Stimulated activated effector memory CD8-positive, alpha-beta T cell treated with anti-CD3 and anti-CD28 coated beads, Interleukin-12 subunit alpha, Interleukin-12 subunit beta, amount 100 ng/mL, for 72 hours (primary cell): ENCODE measurements around the gene PIGO.

Experiments used
- ATAC-seq: fragments of 150-1000 bp; cut with Tn5 transposase; 2 replicates; pipeline ENCODE4 v1.10.0; 2021
- DNase-seq, 2 donors: peaks; one replicate each; pipeline ENCODE4 v3.0.0; 2021 to 2022; ENCODE audit warnings: low spot score in 2 of 2
- H3K27ac Mint-ChIP-seq: one replicate; pipeline ENCODE4 v1.8.0; 2022; ENCODE audit warnings: mild to moderate bottlenecking, mixed read lengths
- H3K36me3 Mint-ChIP-seq: one replicate; pipeline ENCODE4 v1.8.0; 2022; ENCODE audit warnings: mild to moderate bottlenecking, mixed read lengths
- H3K4me1 Mint-ChIP-seq: one replicate; pipeline ENCODE4 v1.8.0; 2022; ENCODE audit warnings: mixed read lengths
- H3K4me3 Mint-ChIP-seq: one replicate; pipeline ENCODE4 v1.8.0; 2022; ENCODE audit warnings: mild to moderate bottlenecking, mixed read lengths
- H3K9me3 Mint-ChIP-seq: one replicate; pipeline ENCODE4 v1.8.0; 2022; ENCODE audit warnings: mixed read lengths

Gene PIGO

GRCh38 chr9:35069020-35069419 lies 27.4 kb downstream of the PIGO start:
- Mint-ChIP-seq H3K4me3 (peak overlapping the region; percentile 88), H3K27ac (peak overlapping the region; percentile 14), H3K4me1 (peaks cover 61% of the 10 kb centered on the region), H3K36me3 (peaks cover 95% of the 10 kb centered on the region), H3K9me3 (no peaks in the 10 kb centered on the region)
- DNase-seq = no peak
- no peak for ATAC-seq

- Mint-ChIP-seq H3K4me3 (no peak overlapping the region), H3K36me3 (peaks cover 98% of the 10 kb centered on the region), H3K4me1 (peaks cover 50% of the 10 kb centered on the region), H3K27ac (peak overlapping the region; percentile 10), H3K9me3 (no peaks in the 10 kb centered on the region)
- ATAC-seq (no peak), DNase-seq (no peak)
Measured at GRCh38 chr9:35067056-35067455, 29.3 kb downstream of the PIGO start.

- ATAC-seq (no peak), DNase-seq (no peak)
- H3K4me3 Mint-ChIP-seq = no peak overlapping the region
- peaks cover 14% of the 10 kb centered on the region for H3K4me1 Mint-ChIP-seq
- H3K27ac Mint-ChIP-seq = peak overlapping the region; percentile 45
- H3K9me3 Mint-ChIP-seq = no peaks in the 10 kb centered on the region
- peaks cover 100% of the 10 kb centered on the region for H3K36me3 Mint-ChIP-seq
Measured at GRCh38 chr9:35060548-35061207, 35.7 kb downstream of the PIGO start.

- no peak overlapping the region for H3K27ac Mint-ChIP-seq
- ATAC-seq = no peak
- H3K4me3 Mint-ChIP-seq = no peak overlapping the region
- H3K4me1 Mint-ChIP-seq = peaks cover 14% of the 10 kb centered on the region
- DNase-seq = no peak
- H3K9me3 Mint-ChIP-seq = no peaks in the 10 kb centered on the region
- peaks cover 100% of the 10 kb centered on the region for H3K36me3 Mint-ChIP-seq
Measured at GRCh38 chr9:35059438-35059837, 37.0 kb downstream of the PIGO start.

DNA sequence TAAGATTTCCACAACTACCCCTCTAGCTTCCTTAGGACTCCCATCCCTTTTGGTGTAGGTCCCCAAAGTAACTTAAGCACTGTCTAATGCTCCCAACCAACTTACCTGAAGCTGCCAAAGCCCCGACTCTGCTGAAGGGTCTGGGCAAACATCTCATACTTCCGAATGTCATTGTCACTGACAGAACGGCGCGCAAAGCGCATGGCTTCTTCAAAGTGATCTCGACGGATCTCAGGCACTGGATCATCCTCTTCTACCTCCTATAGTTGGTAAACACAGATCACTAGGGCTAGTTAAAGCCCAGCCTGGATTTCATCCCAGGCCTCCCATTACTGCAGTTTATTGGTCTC lies 39.1 kb downstream of the PIGO start:
- DNase-seq (no peak), ATAC-seq (no peak)
- Mint-ChIP-seq H3K27ac (peak overlapping the region; percentile 33), H3K4me3 (no peak overlapping the region), H3K36me3 (peaks cover 100% of the 10 kb centered on the region), H3K9me3 (no peaks in the 10 kb centered on the region), H3K4me1 (peaks cover 10% of the 10 kb centered on the region)

GRCh38 chr9:35056571-35057270 lies 39.7 kb downstream of the PIGO start:
- Mint-ChIP-seq H3K36me3 (peaks cover 100% of the 10 kb centered on the region), H3K27ac (peak overlapping the region; percentile 33), H3K4me1 (peaks cover 9% of the 10 kb centered on the region), H3K9me3 (no peaks in the 10 kb centered on the region), H3K4me3 (no peak overlapping the region)
- ATAC-seq (no peak), DNase-seq (no peak)

DNA sequence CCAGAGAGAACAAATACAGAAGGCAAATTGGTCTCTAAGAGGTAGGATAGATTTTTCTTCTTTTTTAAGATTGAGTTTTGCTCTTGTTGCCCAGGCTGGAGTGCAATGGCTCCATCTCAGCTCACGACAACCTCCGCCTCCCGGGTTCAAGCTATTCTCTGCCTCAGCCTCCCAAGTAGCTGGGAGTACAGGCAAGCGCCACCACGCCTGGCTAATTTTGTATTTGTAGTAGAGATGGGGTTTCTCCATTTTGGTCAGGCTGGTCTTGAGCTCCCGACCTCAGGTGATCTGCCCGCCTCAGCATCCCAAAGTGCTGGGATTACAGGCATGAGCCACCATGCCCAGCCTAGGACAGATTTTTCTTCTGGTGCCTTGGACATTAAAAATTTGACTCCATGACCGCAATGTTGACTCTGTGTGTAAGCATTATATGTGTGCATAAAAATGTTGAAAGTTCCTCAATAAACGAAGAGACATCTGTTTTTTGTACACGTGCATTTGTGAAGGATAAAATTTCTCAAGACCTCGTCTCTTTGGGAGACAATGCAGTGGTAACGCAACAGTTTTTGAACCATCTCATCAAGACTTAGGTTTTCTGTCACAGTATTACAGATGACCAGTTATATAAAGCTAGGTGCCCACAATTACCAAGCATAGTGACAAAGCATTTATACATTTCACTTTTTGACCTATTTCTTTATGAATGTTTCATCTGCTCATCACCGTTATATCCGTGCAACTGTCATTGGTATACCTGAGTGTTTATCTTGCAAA lies 41.3 kb downstream of the PIGO start:
- no peaks in the 10 kb centered on the region for H3K9me3 Mint-ChIP-seq
- H3K4me1 Mint-ChIP-seq = peaks cover 15% of the 10 kb centered on the region
- H3K36me3 Mint-ChIP-seq = peaks cover 100% of the 10 kb centered on the region
- peak overlapping the region; percentile 18 for H3K27ac Mint-ChIP-seq
- DNase-seq = no peak
- no peak for ATAC-seq
- H3K4me3 Mint-ChIP-seq = no peak overlapping the region

- Mint-ChIP-seq H3K36me3 (peaks cover 100% of the 10 kb centered on the region), H3K9me3 (no peaks in the 10 kb centered on the region), H3K4me1 (peaks cover 13% of the 10 kb centered on the region), H3K4me3 (no peak overlapping the region), H3K27ac (peak overlapping the region; percentile 29)
- DNase-seq = no peak
- no peak for ATAC-seq
Measured at GRCh38 chr9:35054185-35054835, 42.1 kb downstream of the PIGO start.

- Mint-ChIP-seq H3K9me3 (no peaks in the 10 kb centered on the region), H3K36me3 (peaks cover 99% of the 10 kb centered on the region), H3K27ac (peak overlapping the region; percentile 7), H3K4me1 (peaks cover 6% of the 10 kb centered on the region), H3K4me3 (no peak overlapping the region)
- peak; percentile 17 to 69 for DNase-seq
- peak; percentile 65 for ATAC-seq
Measured at GRCh38 chr9:35051069-35051967, 45.1 kb downstream of the PIGO start.

DNA sequence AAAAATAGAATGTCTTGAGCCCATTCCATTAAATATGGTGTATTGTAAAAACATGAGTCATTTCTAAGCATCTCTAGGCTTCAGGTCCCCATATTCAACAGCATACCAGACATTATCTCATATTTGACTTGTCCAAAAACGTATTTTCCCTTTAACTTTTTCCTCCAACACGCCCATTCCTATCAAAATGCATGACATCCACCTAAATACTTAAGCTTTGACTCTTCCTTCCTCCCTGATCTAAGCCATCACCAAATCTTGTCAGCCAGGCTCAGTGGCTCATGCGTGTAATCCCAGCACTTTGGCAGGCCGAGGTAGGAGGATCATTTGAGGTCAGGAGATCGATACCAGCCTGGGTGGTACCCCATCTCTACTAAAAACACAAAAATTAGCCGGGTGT lies 47.9 kb downstream of the PIGO start:
- Mint-ChIP-seq H3K9me3 (no peaks in the 10 kb centered on the region), H3K36me3 (peaks cover 90% of the 10 kb centered on the region), H3K27ac (no peak overlapping the region), H3K4me3 (no peak overlapping the region), H3K4me1 (peaks cover 11% of the 10 kb centered on the region)
- ATAC-seq (no peak), DNase-seq (no peak)

DNA sequence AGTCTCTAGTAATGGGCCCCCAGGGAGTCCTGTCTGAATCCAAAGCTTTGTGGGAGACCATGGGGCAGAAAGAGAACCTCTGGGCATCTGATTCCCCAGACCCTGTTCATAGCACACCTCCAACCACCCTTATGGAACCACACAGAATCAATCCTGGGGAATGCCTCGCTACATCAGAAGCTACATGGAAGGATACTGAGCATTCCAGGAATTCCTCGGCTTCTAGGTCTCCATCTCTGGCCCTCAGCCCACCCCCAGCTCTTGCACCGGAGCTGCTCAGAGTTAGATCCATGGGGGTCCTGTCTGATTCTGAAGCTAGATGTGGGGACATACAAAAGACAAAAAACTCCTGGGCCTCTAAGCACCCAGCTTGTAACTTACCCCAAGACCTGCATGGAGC lies 52.3 kb downstream of the PIGO start:
- Mint-ChIP-seq H3K4me3 (no peak overlapping the region), H3K27ac (no peak overlapping the region), H3K4me1 (peaks cover 6% of the 10 kb centered on the region), H3K9me3 (no peaks in the 10 kb centered on the region), H3K36me3 (peaks cover 45% of the 10 kb centered on the region)
- ATAC-seq (no peak), DNase-seq (no peak)

DNA sequence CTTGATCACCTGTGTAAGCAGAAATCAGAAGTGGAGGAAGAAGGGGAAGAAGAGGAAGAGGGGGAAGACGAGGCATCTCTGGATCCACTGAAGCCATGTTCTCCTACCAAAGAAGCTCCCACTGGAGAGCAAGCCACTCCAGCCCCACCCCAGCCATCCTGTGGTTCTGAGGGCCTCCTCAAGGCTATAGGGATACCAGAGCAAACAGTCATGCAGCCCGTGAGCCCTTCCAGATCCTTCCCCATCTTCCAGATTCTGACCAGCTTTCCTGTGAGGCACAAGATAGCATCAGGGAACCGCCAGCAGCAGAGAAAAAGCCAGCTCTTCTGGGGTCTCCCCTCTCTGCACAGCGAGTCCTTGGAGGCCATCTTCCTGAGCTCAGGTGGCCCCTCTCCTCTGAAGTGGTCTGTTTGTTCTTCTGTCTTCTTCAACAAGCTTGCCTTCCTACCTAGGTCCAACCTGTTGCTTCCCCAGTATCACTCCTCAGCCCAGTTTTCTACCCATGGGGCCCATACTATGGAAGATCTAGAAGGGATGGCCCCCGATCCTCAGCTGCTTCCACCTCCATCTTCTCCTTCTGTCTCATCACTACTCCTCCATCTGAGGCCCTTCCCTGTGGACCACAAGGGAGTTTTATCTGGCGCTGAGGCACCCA lies 53.4 kb downstream of the PIGO start:
- Mint-ChIP-seq H3K4me3 (no peak overlapping the region), H3K9me3 (no peaks in the 10 kb centered on the region), H3K27ac (no peak overlapping the region), H3K4me1 (peaks cover 6% of the 10 kb centered on the region), H3K36me3 (peaks cover 35% of the 10 kb centered on the region)
- ATAC-seq = no peak
- no peak for DNase-seq

DNA sequence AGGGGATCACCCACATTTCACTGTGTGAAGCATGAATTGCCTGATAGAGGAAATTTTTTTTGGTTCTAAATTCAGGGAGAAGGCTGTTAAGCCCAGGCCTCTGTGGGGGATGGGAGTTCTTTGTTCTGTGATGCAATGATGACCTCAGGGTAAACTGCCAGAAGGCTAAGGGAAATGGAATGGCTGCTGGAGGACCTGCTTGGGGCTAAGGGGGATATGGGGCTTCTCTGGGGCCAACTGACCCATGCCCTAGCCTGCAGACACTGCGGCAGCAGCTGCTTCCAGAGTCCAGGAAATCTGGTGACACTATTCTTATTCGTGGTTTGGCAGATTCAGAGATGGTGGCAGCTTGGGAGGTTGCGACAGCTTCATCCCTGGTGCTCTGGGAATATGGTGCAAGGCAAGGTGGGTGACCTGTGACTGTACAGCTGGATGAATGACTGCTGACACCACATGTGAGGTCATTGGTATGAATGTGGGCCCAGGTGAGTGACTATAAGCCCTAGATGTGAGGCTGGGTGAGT lies 54.2 kb downstream of the PIGO start:
- Mint-ChIP-seq H3K27ac (no peak overlapping the region), H3K9me3 (no peaks in the 10 kb centered on the region), H3K36me3 (peaks cover 27% of the 10 kb centered on the region), H3K4me1 (peaks cover 6% of the 10 kb centered on the region), H3K4me3 (no peak overlapping the region)
- ATAC-seq (no peak), DNase-seq (no peak)
